ENCODE data around the gene EPHA3.

The EPHA3 gene

DNA sequence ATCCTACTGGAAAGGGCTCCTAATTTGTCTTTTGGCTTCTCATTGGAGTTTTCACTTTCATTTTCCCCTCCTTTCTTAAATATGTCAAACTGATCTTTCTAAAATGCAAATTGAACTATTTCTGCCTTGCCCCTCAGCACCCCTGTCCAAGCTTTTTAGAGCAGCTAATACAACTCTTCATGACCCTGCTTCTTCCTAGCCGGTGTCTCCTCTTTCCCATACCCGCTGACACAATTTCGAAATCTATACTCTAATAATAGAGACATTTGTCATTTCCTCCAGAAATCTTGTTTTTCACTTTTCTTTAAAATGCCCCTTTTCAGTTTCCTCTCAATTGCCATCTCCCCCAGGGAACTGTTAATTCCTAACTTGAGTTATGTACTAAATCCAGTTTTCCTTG lies 2.9 kb upstream of the EPHA3 start:
- H3K27ac ChIP-seq = no peak overlapping the region
- ChIA-PET CTCF (no interaction called here), POLR2A (ENCODE audit: low non-redundant PET) (no interaction called here)
- no peak for DNase-seq (ENCODE audit: low spot score)
- TF ChIP-seq CTCF (conservative IDR thresholded peaks at IDR 0.05; ENCODE audit: low read depth) = no peak

DNA sequence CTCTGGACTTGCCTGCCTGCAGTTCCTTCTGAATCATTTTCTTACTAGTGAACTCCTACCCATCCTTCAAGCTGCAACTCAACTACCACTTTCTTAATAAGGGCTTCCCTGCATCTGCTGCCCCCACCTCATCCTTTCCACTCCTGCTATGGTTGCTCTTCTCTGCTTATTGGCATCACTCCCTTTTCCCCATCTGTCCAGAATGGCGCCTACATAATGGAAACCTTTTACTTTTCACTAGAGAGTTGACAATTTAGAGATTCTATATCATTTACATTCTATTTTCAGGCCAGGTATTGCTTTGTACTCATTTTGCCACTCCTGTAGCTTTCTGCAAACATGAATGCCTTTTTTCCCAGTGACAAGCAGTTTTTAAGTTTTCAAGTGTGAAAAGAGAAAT lies 1.9 kb upstream of the EPHA3 start:
- CTCF ChIA-PET = no interaction called here
- POLR2A ChIA-PET (ENCODE audit: low non-redundant PET) = no interaction called here
- H3K27ac ChIP-seq = no peak overlapping the region
- no peak for DNase-seq (ENCODE audit: low spot score)
- no peak for TF ChIP-seq CTCF (conservative IDR thresholded peaks at IDR 0.05; ENCODE audit: low read depth)

DNA sequence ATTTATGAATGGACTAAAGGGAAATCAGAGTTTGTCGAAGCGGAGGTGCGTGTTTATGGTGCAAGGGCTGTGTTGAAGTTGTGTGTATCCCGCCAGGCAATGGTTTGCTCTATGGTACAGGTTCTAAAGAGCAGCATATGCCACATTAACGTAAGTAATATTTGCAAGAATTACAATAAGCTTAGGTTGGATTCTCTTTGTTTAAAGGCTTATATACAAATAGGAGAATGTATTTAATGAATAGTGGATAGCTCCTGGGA lies 800 bp downstream of the EPHA3 start:
- no peak for DNase-seq (ENCODE audit: low spot score)
- TF ChIP-seq CTCF (conservative IDR thresholded peaks at IDR 0.05; ENCODE audit: low read depth) = no peak
- CTCF ChIA-PET = no interaction called here
- H3K27ac ChIP-seq = no peak overlapping the region
- POLR2A ChIA-PET (ENCODE audit: low non-redundant PET) = no interaction called here

DNA sequence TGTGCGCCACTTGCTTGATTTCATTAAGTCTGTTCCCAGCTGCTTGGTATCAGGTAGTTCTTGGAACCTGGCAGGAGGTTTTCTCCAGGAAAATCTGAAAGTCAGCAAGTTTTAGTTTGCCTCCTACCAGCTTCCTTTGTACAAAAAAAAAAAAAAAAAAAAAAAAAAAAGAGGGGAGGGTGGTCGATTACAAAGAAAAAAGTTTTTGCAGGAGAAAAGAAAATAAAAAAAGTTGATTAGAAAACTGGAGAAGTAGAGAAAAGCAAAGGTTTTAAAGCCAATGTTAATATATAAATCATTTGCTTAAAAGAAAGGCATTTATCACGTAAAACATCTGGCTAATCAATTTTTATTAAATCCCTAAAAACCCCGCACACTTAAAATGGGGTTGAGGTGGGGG lies 5.9 kb downstream of the EPHA3 start:
- POLR2A ChIA-PET (ENCODE audit: low non-redundant PET) = no interaction called here
- CTCF ChIA-PET = no interaction called here
- no peak for TF ChIP-seq CTCF (conservative IDR thresholded peaks at IDR 0.05; ENCODE audit: low read depth)
- DNase-seq (ENCODE audit: low spot score) = no peak
- no peak overlapping the region for H3K27ac ChIP-seq

DNA sequence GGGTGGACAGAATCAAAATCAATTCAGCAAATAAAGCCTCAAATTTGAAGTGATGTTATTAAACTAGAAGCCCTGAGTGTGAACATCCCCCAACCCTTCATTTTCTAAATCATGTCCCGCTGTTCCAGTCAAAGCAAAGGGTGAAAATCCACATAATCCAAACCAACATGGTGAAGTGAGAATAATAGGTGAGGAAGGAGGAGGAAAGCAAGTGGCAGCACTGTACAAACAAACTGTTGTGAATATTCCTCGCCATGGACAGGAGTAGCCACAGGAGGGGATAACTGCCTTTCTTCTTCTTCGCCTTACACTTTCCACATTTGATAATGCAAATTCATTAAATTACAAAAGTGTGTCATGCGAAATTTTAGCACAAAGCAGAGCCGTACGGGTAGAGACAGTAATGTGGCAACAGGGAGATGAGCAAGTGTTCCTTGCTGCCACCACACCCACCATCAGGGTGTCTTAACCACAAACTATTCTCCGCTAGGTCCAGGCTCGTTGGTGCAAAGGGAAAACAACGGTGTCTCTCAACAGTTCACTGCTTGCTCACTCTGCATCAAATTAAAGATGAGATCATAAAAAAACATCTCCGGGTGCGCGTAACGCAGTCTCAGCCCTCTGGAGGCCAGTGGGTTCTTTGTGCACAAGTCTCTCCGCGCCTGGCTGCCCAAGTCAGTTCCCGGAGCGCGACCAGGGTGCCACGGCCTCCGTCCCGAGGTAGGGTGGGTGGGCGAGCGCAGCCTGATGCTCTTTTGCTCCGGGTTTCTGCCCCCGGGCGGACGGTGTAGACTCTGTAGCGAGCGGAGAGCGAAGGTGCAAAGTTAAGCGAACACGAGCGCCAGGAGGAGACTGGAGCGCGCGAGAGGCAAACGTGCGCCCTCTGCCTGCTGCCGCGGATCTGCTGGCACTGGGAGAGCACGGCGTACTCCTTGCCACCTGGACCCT lies 6.7 kb downstream of the EPHA3 start:
- ChIA-PET CTCF (no interaction called here), POLR2A (ENCODE audit: low non-redundant PET) (no interaction called here)
- peak overlapping the region; percentile 72 for H3K27ac ChIP-seq
- TF ChIP-seq CTCF (conservative IDR thresholded peaks at IDR 0.05; ENCODE audit: low read depth) = peak; percentile 67
- DNase-seq (ENCODE audit: low spot score) = peak; percentile 13

- H3K27ac ChIP-seq = peak overlapping the region; percentile 72
- ChIA-PET POLR2A (ENCODE audit: low non-redundant PET) (no interaction called here), CTCF (no interaction called here)
- DNase-seq (ENCODE audit: low spot score) = no peak
- TF ChIP-seq CTCF (conservative IDR thresholded peaks at IDR 0.05; ENCODE audit: low read depth) = peak; percentile 45; the same call in 1 of the 2 replicates
Measured at GRCh38 chr3:89114841-89115223, 7.4 kb downstream of the EPHA3 start.
